ENCODE results near the gene LCMT2.

GRCh38 chr15:43325039-43325684, 5.2 kb downstream of the LCMT2 start:
- TF ChIP-seq CTCF (IDR thresholded peaks at IDR 0.05 in 4 of 5, conservative IDR thresholded peaks at IDR 0.05 in 1 of 5): no peak
- no peak for TF ChIP-seq POLR2A (IDR thresholded peaks at IDR 0.05)
